Stimulated activated CD4-positive, alpha-beta T cell treated with anti-CD3 and anti-CD28 coated beads, Interleukin-4, amount 100 ng/mL, for 48 hours (primary cell): ENCODE measurements around the gene KCNMA1.

Experiments
- DNase-seq, 2 donors: peaks; one replicate each; pipeline ENCODE4 v3.0.0-alpha.2; 2020; ENCODE audit warnings: low read depth in 2 of 2

The KCNMA1 gene

GRCh38 chr10:76954838-76955237 lies 682.8 kb downstream of the KCNMA1 start:
- no peak for DNase-seq

- DNase-seq = no peak
Measured at GRCh38 chr10:76950354-76950753, 687.3 kb downstream of the KCNMA1 start.

GRCh38 chr10:76946270-76946669 lies 691.3 kb downstream of the KCNMA1 start:
- no peak for DNase-seq

DNA sequence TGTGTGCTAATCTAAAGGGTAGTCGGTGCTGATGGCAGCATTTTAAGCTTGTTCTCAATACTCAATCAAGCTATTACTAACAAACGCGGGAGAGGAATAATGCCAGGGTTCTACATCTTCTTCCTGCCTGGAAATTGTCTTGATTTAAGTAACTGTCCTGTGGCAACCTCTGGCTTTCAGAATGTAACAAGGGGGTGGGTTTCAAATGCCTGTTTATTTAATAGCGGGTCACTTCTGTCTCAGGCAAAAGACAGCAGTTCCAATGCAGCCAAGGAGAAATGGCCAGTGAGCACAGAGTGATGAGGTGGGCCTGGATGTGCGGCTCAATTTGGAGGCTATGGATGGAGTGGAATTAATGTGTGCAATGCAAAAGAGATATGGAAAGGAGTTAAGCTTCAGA lies 692.4 kb downstream of the KCNMA1 start:
- DNase-seq = no peak

GRCh38 chr10:76944640-76945039 lies 693.0 kb downstream of the KCNMA1 start:
- DNase-seq = no peak

GRCh38 chr10:76942628-76943416 lies 694.8 kb downstream of the KCNMA1 start:
- no peak for DNase-seq

DNA sequence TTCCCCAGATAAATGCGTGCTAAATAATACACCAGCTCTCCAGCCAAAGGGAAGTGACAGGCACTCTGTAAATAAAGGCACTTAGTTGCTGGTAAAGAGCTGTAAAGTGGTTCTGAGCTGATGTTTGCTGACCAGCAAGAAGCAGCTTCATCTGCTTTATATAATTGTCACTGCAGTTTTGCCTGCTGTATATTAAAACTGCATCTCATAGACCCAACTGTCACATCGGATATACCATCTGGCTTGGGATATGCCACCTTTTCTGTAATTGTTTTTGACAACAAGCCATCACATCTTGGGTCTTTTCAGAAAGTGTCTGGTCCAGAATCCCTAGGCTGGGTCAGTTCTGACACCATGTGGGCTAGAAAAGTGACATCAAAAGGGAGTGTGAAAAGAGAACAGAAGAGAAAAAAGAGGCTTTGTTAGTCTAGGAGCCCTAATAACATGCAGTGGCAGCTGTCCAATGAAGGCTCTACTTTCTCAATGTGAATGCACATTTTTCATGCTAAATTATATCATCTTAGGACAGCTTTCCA lies 697.6 kb downstream of the KCNMA1 start:
- no peak for DNase-seq

GRCh38 chr10:76937181-76937600 lies 700.4 kb downstream of the KCNMA1 start:
- no peak for DNase-seq

DNA sequence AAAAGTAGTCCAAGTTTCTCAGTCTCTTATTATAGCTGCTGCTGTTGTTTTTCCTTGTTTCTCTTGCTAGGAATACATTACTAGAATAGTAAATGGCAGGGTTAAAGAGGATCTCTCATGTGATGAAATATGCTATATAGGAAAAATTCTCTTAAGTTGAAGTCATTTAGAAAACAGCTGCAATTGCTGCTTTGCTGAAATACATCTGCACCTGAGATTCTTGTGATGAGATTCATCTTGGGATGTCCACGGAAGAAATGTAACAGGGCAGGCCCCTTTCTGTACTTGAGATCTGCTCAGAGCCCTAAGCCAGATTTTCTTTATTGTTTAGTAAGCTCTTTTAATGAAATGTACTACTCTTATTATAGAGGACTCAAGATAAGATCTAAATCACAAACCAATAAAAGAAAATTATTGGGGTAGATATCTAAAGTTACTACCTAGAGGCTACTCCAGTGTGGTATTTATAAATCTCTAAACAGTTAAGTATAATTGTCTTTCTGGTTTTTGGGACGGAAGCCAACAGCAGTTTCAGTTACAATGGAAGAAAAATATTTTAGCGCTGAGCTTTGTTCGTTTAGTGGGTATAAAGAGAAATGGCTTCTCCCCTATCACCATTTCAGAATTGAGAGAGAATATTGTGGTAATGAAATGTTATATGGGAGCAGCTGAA lies 701.5 kb downstream of the KCNMA1 start:
- DNase-seq = no peak

GRCh38 chr10:76928565-76928964 lies 709.0 kb downstream of the KCNMA1 start:
- DNase-seq = no peak

- no peak for DNase-seq
Measured at GRCh38 chr10:76925636-76926405, 711.8 kb downstream of the KCNMA1 start.

- no peak for DNase-seq
Measured at GRCh38 chr10:76922666-76923065, 714.9 kb downstream of the KCNMA1 start.

DNA sequence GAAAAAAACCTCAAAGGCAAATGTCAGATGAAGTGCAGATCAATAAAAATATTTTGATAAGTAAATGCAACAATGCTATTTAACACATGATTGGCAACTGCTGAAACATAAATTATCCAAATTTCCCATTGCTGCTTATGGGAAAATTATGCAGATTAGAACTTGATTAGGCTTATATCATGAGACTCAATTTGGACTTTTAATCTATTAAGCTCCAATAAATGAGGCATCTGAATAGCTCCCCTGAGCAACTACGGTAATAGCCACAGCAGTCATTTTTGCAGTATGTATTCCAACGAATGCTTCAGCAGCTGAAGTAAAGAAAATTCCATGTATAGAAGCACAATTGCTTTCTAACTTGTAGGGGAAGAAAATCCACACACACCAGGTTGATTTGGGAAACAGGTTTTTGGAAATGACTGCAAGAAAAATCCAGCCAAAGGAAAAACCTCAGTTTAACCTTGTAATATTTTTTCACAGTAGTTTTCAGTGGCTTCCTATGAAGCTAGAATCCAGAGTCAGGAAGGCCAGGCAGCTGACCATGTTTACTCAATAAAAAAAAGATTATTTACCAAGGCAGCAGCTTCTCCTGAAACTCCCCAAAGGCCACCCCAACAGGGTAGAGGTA lies 716.1 kb downstream of the KCNMA1 start:
- DNase-seq = no peak

DNA sequence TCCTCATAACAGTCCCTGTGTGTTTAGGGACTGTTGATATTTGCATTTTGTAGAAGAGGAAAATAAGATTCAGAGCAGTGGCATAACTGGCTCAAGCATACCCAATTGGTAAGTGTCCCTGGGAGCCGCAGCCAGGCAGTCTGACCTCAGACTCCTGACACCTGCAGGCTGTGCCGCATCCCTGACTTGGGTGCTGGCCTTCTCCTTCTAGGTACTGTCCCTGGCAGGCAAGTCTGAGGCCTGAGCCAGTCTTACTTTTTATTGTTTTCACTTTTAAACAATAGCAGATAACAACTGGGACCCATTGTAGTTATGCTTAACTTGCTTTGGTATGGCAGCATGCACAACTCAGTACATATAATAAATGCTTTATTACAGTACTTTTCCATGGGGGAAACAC lies 717.0 kb downstream of the KCNMA1 start:
- DNase-seq = no peak

GRCh38 chr10:76918106-76918505 lies 719.5 kb downstream of the KCNMA1 start:
- DNase-seq = no peak

DNA sequence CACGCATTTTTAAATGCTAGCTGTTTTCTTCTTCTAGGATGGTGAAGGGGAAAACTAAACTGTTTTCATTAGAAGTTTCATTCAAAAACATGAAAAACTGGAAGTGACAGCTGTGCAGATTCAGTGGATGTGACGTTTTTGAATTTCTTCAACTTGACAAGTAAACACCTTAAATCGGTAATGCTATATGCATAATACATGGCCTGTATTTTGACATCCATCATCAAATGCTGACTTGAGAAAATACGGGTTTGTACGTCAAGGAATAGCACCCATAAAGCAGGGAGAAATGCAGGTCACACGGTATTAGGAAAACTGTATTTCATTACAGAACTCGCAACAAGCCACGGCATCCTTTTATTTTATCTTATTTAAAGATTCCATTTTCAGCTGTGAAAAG lies 720.5 kb downstream of the KCNMA1 start:
- no peak for DNase-seq

- DNase-seq = no peak
Measured at GRCh38 chr10:76916536-76916935, 721.1 kb downstream of the KCNMA1 start.

- no peak for DNase-seq
Measured at GRCh38 chr10:76915316-76915715, 722.3 kb downstream of the KCNMA1 start.

GRCh38 chr10:76911184-76911583 lies 726.4 kb downstream of the KCNMA1 start:
- DNase-seq = no peak

DNA sequence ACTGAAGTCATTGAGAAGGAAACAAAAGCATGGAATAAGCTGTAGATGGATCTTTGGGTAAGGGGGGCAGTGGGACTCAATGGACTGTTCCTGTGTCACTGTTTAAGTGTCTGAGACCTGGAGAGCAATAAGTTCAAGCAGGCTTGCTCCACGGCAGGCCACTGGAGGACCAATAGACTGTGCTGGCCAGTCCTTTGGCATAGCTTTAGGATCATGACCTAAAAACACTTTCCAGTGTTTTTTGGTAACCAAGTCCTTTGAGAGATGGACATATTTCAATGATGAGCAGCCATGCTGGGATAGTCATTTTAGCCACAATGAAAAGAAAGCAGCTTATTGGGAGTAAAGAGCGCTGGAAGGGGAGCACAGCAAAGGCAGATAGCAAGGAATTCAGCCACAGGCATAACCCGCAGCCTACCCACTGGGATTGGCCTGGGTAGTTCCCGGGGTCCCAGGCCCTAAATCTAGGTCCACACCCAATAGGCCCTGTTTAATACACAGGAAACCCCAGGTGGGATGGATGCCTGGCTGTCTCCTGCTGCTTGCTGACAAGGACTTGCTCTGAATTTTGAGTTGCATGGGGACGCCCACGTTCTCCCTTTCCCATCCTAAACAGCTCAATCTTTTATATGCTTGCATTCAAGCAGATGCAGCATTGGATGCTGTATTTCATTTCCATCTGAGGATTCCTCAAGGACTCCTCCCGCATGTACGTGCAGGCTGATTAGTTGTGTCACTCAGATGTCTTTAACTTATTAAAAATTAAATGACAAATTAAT lies 727.2 kb downstream of the KCNMA1 start:
- DNase-seq = no peak

- no peak for DNase-seq
Measured at GRCh38 chr10:76906256-76906655, 731.4 kb downstream of the KCNMA1 start.
